Bone marrow (tissue), 2 donors: Measurements from ENCODE around the gene CPLX1.

Source experiments
- DNase-seq, 2 donors: peaks; one replicate each; lab custom pipeline; 2025; lab: John Stamatoyannopoulos, UW

The CPLX1 gene

GRCh38 chr4:855880-856224 lies 29.9 kb upstream of the CPLX1 start:
- no peak for DNase-seq

- DNase-seq: no peak
Observed at GRCh38 chr4:854356-854755, 28.4 kb upstream of the CPLX1 start.

- DNase-seq: no peak
Observed at GRCh38 chr4:853416-853781, 27.5 kb upstream of the CPLX1 start.

DNA sequence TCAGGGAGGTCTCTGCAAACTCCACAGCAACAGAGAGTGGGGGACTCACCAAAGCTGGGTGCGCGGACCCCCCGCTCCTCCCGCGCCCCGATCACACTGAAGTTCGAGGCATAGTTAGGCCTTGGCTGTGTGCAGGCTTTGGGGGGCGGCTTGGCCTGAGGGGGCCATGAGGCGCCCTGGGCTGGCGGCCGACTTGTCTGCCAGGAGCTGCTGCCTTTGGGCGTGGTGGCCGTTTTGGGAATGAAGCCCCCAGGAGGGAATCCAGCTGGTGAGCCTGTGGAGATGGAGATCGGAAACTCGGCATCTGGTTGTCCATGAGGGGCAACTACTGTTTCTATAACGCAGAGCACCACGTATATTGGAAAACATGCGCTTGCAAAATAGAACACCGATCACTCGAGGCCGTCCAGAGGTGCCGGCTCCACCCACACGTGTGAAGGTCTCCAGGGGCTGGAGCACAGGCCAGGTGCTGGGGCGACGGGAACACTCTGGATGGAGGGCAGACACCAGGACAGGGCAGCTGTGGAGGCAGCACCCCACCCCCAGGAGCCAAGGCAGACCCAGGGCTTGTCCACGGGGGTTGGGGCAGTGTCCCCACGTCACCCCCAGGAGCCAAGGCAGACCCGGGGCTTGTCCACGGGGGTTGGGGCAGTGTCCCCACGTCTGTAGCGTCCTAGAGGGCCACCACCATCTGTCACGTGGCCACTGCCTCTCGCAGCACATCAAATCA lies 25.9 kb upstream of the CPLX1 start:
- DNase-seq: no peak

DNA sequence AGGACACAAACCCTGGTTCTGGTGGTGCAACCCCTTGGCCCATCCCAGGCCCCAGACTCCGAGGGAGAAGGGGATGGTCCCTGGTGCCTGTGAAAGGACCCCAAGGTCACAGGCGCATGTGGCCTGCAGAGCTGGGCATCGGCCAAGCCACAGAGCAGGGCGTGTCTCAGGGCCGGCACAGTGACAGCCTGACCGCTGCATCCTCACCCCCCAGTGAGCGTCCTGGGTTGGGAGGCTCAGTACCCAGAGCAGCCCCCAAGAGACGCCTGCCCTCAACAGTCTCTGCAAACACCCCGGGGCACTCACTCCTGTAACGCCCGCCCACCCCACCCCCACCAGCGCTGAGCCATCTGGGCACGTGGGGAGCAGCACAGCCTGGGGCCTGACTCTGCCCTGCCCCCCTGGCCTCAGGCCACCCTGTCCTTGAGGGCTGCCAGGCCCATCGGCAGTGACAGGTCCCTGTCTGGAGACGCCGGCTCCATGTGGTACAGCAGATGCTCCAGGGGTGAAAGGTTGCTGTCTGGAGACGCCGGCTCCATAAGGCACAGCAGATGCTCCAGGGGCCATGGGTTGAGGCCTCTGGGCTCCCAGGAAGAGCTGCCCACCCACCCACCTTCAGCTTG lies 24.5 kb upstream of the CPLX1 start:
- DNase-seq: no peak

DNA sequence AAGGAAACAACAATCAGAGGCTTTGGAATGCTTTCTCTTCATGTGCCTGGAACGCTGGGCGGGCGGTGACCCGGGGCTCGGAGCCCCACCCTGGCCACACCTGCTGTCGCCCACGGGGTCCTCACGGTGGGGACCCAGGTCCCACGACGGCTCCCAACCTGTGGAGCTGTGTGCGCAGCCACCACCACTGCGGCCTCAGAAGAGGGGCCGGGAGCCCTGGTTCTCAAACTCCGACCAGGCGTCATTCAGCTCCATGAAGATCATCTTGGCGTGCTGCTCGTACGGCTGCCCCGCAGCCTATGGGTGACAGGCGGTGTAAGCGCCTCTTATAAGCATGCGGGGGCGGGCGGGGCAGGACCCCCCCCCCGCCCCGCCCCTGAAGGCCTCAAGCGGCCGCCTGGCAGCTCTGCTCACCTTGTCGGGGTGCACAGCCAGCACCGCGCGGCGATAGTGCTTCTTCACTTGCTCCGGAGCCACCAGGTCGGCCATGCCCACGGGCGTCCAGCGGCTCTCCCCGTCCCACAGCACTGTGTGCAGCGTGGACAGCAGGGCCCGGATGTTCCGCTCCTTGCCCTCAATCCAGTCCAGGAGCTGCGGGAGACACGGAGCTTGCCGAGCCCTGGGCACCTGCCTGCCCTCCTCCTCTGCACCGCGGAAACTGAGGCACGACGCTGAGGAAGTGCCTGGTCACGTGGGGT lies 23.7 kb upstream of the CPLX1 start:
- DNase-seq: no peak

- DNase-seq: no peak
Observed at GRCh38 chr4:848803-849477, 23.0 kb upstream of the CPLX1 start.

GRCh38 chr4:848307-848691 lies 22.4 kb upstream of the CPLX1 start:
- no peak for DNase-seq

GRCh38 chr4:845836-846251 lies 19.9 kb upstream of the CPLX1 start:
- no peak for DNase-seq

GRCh38 chr4:845233-845835 lies 19.4 kb upstream of the CPLX1 start:
- no peak for DNase-seq

DNA sequence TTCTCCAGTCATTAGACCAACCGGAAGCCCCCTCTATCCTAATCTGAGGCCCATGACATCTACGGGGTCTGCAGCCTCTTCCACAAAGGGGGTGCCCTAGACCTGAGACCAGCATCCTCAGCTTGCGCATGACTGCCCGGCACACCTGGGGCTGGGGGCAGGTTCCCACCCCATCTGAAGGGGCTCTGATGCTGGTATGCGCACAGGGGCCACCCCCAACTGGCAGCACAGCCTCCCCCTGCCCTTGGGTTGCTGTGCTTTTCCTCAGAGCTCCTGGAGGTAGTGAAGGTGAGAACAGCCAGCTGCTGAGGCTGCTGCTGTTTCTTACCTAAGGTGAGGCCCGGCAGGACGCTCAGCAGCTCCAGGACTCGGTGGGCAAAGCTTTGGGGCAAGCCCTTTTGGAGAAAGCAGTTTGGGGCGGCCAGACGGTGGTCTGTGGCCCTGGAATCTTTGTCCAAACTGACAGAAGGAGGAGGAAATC lies 18.9 kb upstream of the CPLX1 start:
- DNase-seq: no peak

DNA sequence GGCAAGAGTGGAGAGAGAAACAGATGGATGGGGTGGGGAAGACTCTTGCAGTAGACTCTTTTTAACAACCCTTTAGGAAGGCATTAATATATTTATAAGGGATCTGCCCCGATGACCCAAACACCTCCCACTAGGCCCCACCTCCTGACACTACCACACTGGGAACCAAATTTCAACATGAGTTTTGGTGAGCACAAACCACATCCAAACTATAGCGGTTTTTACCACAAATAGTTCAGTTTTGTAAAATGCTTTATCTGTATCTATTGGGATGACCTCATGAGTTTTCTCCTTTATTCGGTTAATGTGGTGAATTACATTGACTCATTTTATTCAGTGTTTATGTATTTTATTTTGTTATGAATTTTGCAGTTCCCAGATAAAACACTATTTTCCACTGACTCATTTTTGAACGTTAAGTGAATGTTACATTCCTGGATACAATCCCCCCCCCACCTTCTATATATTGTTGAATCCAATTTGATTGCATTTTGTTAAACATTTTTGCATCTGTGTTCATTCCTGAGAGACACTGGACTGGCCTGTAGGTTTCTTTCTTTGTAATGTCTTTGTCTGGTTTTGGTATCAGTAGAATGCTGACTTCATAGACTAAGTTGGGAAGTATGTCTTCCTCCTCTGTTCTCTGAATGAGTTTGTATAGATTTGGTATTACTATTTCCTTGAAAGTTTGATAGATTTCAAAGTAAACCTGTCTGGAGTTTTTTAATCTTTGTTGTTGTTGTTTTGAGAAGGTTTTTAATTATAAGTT lies 13.9 kb upstream of the CPLX1 start:
- no peak for DNase-seq

GRCh38 chr4:837772-838171 lies 11.8 kb upstream of the CPLX1 start:
- no peak for DNase-seq

DNA sequence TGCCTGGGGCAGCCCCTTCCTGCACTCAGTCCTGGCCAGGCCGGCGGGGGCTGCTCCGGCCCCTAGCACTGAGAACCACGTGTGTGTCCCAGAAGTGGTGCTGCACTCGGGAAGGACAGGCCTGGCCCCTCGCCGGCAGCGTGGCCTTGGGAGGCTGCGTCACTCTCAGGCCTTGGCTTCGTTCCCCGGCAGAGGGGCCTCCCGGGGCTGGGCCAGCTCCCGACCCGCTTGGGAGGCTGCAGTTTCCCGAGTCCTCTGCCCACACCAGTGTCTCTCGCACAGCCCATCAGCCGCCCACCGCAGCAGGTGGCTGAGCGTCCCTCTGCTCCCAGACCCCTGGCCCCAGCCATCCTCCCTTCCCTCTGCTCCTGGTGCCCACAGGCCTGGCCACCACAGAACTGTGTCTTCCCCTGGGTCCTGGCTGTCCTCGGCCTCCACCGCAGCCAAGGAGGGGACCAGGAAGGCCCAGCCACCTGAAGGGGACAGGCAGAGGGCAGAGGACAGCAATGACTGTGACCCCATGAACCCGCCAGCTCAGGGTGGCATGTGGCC lies 10.9 kb upstream of the CPLX1 start:
- no peak for DNase-seq

DNA sequence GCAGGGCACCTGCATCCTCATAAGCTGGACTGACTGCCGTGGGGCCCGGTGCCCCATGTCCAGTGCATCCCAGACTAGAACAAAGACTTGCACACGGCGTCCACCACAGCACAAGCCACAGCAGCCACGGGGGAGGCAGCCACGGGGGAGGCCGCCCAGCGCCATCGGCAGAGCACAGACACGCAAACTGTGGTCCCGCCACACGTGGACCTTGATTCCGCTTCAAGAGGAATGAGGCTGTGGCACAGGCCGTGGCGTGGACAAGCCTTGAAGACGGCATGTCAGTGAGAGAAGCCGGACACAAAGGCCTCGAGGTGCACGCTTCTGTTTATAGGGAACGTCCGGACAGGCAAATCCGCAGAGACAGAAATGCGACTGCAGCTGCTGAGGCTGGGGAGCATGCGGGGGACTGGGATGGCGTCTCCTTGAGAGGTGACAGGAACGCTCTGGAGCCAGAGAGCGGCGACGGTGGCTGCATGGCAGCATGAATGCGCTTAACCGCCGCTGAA lies 10.1 kb upstream of the CPLX1 start:
- no peak for DNase-seq

DNA sequence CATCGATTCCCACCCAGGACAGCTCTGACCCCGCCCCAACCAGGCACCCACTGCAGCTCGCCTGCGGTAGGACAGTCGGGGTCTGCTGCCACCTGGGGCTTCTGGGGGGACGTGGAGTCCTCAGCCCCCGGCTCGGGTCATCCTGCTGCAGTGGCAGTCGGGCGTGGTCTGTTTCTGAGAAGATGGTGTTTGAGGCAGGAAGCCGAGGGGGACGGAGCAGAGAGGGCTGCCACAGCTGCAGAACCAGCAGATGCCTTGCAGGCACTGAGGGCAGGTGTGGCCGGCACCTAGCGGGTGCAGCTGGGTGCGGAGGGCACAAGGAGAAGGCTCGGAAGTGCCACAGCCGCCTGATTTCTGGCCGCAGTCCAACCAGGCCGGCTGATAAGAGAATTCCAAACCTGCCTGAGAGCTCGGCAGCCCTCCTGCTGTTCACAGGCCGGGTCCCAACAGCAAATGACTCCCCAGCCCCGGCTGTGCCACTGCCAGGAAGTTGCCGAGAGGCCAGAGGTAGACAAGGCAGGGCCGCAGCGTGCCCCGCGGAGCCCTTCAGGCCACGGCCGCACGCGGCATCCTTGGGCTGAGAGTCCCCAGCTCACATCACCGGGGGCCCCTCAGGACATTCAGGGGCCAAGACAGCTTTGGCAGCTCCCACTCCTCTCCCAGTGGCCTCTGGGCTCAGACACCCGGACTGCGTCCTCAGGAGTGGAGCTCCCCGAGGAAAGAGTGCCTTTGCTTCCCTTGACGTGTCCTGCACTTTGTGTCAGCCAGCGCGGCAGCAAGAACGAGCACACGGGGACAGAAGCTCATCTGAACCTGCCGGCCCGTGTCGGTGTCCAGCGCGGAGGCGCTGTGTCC lies 9.4 kb upstream of the CPLX1 start:
- no peak for DNase-seq

- DNase-seq: no peak
Observed at GRCh38 chr4:834368-835147, 8.6 kb upstream of the CPLX1 start.

DNA sequence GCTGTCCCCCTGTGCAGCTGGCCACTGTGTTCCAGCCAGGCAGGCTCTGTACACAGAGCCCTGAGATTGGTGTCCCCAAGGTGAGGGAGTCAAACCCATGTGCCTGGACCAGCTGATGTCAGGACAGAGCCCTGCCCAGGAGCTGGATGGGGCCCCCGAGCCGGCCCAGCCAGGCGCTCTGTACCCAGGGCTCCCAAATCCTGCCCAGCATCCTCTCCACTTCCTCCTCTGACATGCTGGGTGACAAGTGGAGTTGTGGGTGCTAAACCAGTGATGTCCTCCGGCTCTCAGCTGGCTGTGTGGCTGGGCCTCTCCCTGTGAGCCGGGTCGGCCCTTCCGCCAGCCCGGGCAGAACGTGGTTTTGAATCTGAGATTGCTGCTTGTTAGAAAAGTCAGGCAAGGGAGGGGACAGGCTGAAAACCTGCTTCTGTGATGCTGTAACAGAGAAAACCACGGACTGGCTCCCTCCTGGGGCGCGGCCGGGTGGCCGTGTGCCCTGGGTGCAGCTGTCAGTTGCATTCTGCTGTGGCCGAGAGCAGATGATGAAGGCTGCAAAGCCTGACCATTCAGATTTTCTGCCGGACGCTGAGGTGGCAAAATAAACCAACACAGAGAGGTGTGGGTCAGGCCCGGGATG lies 7.9 kb upstream of the CPLX1 start:
- DNase-seq: no peak

GRCh38 chr4:833156-833555 lies 7.2 kb upstream of the CPLX1 start:
- no peak for DNase-seq
